Vagina (tissue), 2 donors: ENCODE data around the gene MPP1. TPM values are rescaled to one million over a fixed set of nuclear protein-coding genes. Genes with fewer than 3 reads are reported as not detected.

Source experiments
- DNase-seq, 2 donors: peaks; one replicate each; pipeline ENCODE4 v3.0.0-alpha.2; 2017; ENCODE audit errors: extremely low spot score in 2 of 2
- H3K27ac ChIP-seq: fragments of 200-600 bp; sonication (generic); one replicate; pipeline ENCODE4 v1.5.1; 2019
- H3K27me3 ChIP-seq: fragments of 200-600 bp; sonication (generic); one replicate; pipeline ENCODE4 v1.5.1; 2019
- H3K36me3 ChIP-seq, 2 donors: fragments of 200-600 bp; sonication (generic); one replicate each; pipeline ENCODE4 v1.5.1; 2017 to 2019
- H3K4me1 ChIP-seq: fragments of 200-600 bp; sonication (generic); one replicate; pipeline ENCODE4 v1.5.1; 2019
- H3K4me3 ChIP-seq, 2 donors: fragments of 200-600 bp; sonication (generic); 1 replicate in 1 of 2; 2 replicates in 1 of 2; pipeline ENCODE4 v1.5.1; 2016 to 2019
- H3K9me3 ChIP-seq: fragments of 200-600 bp; sonication (generic); one replicate; pipeline ENCODE4 v1.5.1; 2019
- POLR2A ChIP-seq, 2 donors: fragments of 450-650 bp; IDR thresholded peaks; one replicate each; pipeline ENCODE4 v1.6.1; 2017; ENCODE audit warnings: antibody characterized with exemption in 2 of 2, mild to moderate bottlenecking in 2 of 2, moderate library complexity in 2 of 2
- POLR2AphosphoS5 ChIP-seq, 2 donors: sonication (generic); formaldehyde crosslinking; IDR thresholded peaks; one replicate each; pipeline ENCODE4 v1.9.0; 2017; ENCODE audit warnings: antibody characterized with exemption in 2 of 2, mild to moderate bottlenecking in 2 of 2, low read depth in 1 of 2; ENCODE audit not compliant: insufficient read depth in 1 of 2
- intact Hi-C: fragments of 100-400 bp; cut with DNase I; formaldehyde crosslinking; loops from one replicate; pipeline ENCODE4 v1.15.1; 2023
- total RNA-seq: library from RNA; depleted of rRNA; stranded (reverse); fragments of >200 nt; gene quantifications from one replicate; pipeline ENCODE4 v1.2.3, GENCODE V29; 2016
- TF ChIP-seq, protein P1 (sequence below), 3 experiments: fragments of 450-650 bp in 2 of 3; fragments of 200-600 bp in 1 of 3; sonication (generic) in 1 of 3; IDR thresholded peaks; one replicate each; pipeline ENCODE4 v1.5.1; 2017 to 2019; ENCODE audit warnings: antibody characterized with exemption in 3 of 3, mild to moderate bottlenecking in 2 of 3, moderate library complexity in 2 of 3

MPP1 gene
- total RNA-seq, 1 donor from 2014 or later = 15.7 TPM

GRCh38 chrX:154758696-154759095 lies 46.6 kb downstream of the MPP1 start:
- no peaks in the 10 kb centered on the region for H3K36me3 ChIP-seq
- no peaks in the 10 kb centered on the region for H3K9me3 ChIP-seq
- no peak overlapping the region for H3K27ac ChIP-seq
- no peak for DNase-seq
- H3K27me3 ChIP-seq = no peaks in the 10 kb centered on the region
- TF ChIP-seq, protein P1, sequence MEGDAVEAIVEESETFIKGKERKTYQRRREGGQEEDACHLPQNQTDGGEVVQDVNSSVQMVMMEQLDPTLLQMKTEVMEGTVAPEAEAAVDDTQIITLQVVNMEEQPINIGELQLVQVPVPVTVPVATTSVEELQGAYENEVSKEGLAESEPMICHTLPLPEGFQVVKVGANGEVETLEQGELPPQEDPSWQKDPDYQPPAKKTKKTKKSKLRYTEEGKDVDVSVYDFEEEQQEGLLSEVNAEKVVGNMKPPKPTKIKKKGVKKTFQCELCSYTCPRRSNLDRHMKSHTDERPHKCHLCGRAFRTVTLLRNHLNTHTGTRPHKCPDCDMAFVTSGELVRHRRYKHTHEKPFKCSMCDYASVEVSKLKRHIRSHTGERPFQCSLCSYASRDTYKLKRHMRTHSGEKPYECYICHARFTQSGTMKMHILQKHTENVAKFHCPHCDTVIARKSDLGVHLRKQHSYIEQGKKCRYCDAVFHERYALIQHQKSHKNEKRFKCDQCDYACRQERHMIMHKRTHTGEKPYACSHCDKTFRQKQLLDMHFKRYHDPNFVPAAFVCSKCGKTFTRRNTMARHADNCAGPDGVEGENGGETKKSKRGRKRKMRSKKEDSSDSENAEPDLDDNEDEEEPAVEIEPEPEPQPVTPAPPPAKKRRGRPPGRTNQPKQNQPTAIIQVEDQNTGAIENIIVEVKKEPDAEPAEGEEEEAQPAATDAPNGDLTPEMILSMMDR (IDR thresholded peaks at IDR 0.05) = no peak
- TF ChIP-seq POLR2A (IDR thresholded peaks at IDR 0.05) (no peak), POLR2AphosphoS5 (IDR thresholded peaks at IDR 0.05; ENCODE audit: insufficient read depth in 1 of 2, low read depth in 1 of 2) (no peak)
- intact Hi-C loops = no loop called here
- H3K4me1 ChIP-seq = no peaks in the 10 kb centered on the region
- H3K4me3 ChIP-seq = no peak overlapping the region

- Histone ChIP-seq H3K4me3 (no peak overlapping the region), H3K36me3 (no peaks in the 10 kb centered on the region), H3K4me1 (no peaks in the 10 kb centered on the region), H3K27me3 (no peaks in the 10 kb centered on the region), H3K27ac (no peak overlapping the region), H3K9me3 (no peaks in the 10 kb centered on the region)
- no peak for DNase-seq
- intact Hi-C loops = no loop called here
- TF ChIP-seq POLR2A (IDR thresholded peaks at IDR 0.05) (no peak), POLR2AphosphoS5 (IDR thresholded peaks at IDR 0.05; ENCODE audit: insufficient read depth in 1 of 2, low read depth in 1 of 2) (no peak)
- TF ChIP-seq, protein P1 (IDR thresholded peaks at IDR 0.05) = no peak
Observed at GRCh38 chrX:154751669-154752271, 53.5 kb downstream of the MPP1 start.

- Histone ChIP-seq H3K27ac (no peak overlapping the region), H3K36me3 (no peaks in the 10 kb centered on the region), H3K4me1 (no peaks in the 10 kb centered on the region), H3K4me3 (peak overlapping the region; percentile 47 to 54), H3K27me3 (no peaks in the 10 kb centered on the region), H3K9me3 (no peaks in the 10 kb centered on the region)
- no peak for DNase-seq
- intact Hi-C loops = no loop called here
- TF ChIP-seq, protein P1 (IDR thresholded peaks at IDR 0.05) = no peak
- no peak for TF ChIP-seq POLR2AphosphoS5 (IDR thresholded peaks at IDR 0.05; ENCODE audit: insufficient read depth in 1 of 2, low read depth in 1 of 2)
- TF ChIP-seq POLR2A (IDR thresholded peaks at IDR 0.05) = no peak
Observed at GRCh38 chrX:154751203-154751668, 54.0 kb downstream of the MPP1 start.

DNA sequence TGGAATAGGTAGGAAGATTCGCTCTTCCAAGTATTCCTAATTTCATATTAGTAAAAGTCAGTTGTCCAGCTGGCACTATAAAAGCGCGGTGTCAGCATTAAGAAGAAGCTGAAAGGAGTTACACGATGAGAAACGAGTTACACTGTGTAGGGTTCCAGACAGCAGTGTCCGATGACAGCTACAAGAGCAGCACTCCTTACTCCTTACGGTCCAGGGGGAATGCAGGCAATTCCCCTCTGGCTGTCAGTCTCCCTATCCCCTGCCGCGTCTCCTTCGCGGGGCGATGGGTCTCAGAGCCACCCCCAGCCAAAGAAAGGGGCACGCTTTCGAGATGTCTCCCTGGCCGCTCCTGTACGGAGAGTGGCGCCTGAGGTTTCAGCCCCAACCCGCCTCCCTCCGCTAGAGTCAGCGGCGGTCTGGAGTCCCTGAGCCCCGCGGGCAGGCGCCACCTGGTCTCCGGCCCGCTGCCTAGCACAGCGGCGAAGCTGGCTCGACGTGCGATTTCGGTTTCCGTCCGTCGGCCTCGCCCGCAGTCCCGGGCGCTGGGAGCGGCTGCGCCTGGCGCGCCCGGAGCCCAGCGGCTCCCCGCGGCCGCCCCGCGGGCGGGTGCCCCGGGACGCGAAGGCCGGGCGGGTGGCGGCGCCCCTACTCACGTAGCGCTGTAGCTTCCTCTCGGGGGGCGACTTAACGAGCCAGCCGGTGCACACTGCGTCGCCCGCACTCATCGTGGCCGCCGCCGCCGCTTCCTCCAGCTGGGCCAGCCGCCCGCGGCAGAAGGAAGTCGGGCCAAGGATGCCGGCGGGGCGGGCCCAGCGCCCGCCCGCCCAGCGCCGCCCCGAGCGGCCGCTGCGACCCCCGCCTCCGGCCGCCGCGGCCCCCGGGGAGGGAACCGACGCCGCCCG lies 54.7 kb downstream of the MPP1 start, which contains the start of gene GAB3:
TSS of gene GAB3 (minus strand) at position 777 of the 902 bp plus-strand sequence. CDS start at position 725, 52 bp downstream.
- Histone ChIP-seq H3K4me3 (peak within 1 kb of the TSS; percentile 47 to 54), H3K27me3 (no peaks in the 10 kb centered on the region), H3K27ac (peak within 1 kb of the TSS; percentile 64), H3K36me3 (no peaks in the 10 kb centered on the region), H3K4me1 (no peaks in the 10 kb centered on the region), H3K9me3 (no peaks in the 10 kb centered on the region)
- no peak for DNase-seq
- TF ChIP-seq POLR2AphosphoS5 (IDR thresholded peaks at IDR 0.05; ENCODE audit: insufficient read depth in 1 of 2, low read depth in 1 of 2) (peak in 1 of 2 donors; percentile 38), POLR2A (IDR thresholded peaks at IDR 0.05) (no peak)
- intact Hi-C loops = no loop called here

GRCh38 chrX:154749856-154750255 lies 55.4 kb downstream of the MPP1 start:
- TF ChIP-seq POLR2AphosphoS5 (IDR thresholded peaks at IDR 0.05; ENCODE audit: insufficient read depth in 1 of 2, low read depth in 1 of 2) (no peak), POLR2A (IDR thresholded peaks at IDR 0.05) (no peak)
- TF ChIP-seq, protein P1 (IDR thresholded peaks at IDR 0.05) = no peak
- Histone ChIP-seq H3K4me3 (peak overlapping the region; percentile 47 to 54), H3K4me1 (no peaks in the 10 kb centered on the region), H3K27me3 (no peaks in the 10 kb centered on the region), H3K27ac (no peak overlapping the region), H3K9me3 (no peaks in the 10 kb centered on the region), H3K36me3 (no peaks in the 10 kb centered on the region)
- no peak for DNase-seq
- intact Hi-C loops = no loop called here
